ELF-1 (cell line): ENCODE results near the gene LYZL6.
"Not testable (repeated sequence)": the region's sequence is repeated elsewhere in the genome, so short reads cannot be mapped to it uniquely, and the experiment has no call there.

Experiments used
- DNase-seq: peaks from one replicate; pipeline ENCODE4 v3.0.0-alpha.2; 2016; ENCODE audit warnings: low read depth, low spot score

The LYZL6 gene

DNA sequence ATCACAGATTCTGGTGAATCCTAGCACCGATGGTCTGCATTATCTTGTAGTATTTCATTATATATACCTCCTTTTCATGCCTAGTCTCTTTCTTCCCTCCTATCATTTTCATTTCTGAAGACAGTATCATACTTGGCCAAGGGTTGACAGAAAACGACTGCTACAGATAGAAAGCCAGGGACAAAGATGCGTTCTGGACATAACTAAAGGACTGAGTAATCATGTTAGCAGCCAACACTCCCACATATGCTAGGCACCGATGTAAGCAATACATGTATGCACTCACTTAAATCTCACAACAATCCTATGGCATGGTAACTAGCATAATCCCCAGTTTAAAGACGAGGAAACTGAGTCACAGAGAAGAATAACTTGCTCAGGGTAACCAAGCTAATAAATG, 35.8 kb downstream of the LYZL6 start:
- no peak for DNase-seq

DNA sequence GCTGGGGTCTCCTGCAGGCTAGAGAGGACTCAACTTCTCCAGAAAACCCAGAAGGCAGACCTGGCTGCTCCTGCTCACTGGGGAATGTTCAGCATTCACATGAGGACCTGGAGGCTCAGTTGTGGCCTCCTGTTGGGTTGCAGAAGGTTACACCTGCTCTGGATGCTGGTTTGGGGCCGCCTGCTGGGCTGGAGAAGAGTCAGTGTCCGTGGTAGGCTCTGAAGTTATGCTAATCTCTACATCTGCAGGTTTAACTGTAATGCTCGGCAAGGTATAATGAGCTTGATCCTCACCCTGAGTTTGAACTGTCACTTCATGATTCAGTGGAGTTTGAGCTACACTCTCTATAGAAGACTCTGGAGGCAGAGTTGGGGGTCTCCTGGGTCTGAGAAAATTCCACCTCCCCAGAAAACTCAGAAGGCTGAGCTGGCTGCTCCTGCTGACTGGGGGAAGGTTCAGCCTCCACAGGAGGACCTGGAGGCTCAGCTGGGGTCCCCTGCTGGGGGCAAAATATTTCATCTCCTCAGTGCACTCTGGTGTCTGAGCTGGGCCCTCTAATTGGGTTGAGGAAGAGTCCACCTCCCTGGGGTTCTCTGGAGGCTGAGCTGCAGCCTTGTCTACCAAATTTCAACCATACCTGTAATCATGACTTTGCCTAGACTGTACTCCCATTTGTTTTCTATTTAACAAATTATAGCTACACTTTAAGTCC, 36.4 kb downstream of the LYZL6 start:
- DNase-seq, result no peak

DNA sequence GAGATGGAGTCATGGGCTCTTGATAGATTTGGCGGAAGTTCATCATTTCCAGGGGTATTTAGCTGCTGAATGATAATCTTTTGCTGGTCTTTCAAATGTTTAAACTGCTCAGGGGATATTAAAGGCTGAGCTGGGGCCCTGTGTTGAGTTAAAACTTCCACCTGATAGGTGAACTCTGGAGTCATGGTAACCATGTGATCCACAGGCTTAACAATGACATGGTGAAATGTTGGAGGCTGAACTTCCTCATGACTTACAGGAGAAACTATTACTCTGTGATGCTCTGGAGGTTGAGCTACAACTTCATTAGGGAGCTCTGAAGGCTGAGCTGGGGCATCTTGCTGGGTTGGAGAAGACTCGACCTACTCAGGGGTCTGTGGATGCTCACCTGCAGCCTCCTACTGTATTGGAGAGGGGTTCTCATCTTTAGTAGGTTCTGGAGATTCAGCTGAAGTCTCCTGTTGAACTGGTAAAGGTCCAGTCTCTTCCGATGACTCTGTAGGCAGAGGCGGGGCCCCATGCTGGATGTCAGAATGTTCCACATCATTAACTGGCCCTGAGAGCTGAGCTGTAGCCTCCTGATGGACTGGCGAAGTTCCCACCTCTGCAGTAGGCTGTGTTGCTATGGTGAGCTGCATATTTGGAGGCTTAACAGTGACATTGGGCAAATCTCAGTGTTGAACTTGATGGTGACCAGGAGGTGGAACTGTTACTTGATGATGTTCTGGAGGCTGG, 37.2 kb downstream of the LYZL6 start:
- DNase-seq, result no peak

DNA sequence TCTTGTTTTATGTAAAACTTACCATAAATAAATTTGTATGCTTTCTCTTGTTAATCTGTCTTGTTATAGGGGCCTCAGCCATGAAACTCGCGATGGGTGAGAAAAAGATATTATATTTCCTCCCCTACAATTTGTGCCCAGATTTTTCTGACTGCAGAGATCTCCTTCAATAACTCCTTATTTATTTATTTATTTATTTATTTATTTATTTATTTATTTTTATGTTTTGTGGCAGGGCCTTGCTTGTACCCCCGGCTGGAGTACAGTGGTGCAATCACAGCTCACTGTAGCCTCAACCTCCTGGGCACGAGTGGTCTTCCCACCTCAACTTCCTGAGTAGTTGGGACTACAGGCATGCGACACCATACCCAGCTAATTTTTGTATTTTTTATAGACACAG, 40.1 kb downstream of the LYZL6 start:
- no peak for DNase-seq

DNA sequence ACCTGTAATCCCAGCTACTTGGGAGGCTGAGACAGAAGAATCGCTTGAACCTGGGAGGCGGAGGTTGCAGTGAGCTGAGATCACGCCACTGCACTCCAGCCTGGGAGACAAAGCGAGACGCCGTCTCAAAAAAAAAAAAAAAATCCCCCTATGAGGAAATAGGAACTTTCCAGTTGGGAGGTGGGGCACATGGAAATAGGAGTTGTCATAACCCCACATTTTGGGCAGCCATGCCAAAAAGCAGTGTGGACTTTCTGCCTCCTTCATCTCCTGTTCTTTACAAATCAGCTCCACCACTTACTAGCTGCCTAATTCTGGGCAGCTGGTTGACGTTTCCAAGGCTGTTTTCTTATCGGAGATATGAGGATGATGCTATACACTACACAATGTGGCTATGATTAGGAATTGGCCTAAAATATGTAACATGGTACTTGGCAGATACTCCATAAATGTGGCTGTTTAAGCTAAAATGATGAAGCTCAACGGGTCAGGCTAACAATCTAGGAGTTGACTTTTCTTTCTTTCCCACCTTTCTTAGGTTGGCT, 41.8 kb downstream of the LYZL6 start:
- no peak for DNase-seq

DNA sequence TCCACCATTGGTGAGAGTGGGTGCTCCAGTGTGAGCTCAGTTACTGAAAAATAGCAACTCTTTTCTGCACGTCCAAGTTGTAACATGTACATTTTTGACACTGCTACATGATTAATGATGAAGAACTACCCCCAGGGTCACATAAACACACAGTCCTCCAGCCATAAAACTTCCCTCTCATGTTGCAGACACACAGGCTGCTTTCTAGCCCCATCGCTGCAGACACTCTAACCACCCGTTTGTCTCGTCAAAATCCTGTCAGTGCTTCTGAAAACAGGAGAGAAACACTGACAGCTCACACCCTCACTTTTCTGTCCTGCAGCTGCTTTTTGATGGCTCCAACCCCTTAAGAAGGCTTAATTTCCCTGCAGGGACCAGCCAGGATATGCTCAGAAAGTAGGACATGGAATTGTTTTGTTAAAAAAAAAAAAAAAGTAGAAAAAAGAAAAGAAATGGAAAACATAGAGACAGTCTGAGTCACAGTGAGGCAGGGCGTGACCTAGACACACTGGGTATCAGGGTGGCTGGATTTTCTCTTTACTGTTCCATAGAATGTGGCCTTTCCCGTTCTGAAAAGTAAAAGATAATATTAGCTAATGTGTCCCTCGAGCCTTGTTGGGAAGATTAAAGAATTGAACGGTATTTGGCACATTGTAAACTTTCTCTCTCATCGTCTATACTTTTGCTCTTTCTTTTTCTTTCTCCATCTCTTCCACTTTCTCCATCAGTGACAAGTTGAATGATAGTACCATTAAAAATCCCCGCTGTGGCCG, 42.6 kb downstream of the LYZL6 start:
- DNase-seq, result no peak

DNA sequence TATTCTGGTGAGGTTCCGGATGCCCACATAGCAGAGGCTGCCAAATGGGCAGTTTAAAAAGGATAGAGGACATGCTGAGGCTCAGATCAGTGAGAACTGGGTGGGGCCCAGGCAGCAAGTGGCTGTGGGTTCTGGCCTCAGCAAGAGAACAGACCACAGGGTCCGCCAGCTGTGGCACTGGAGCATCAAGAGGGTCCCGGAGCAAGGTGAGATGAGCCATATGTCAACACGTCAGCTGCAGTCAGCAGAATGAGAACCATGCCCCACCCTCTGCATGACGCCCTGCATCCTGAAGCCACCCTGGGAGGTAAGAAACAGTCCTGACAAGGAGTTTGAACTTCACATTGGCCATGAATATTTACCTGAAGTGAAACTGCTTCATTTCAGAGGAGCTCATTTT, 43.2 kb downstream of the LYZL6 start:
- DNase-seq, result no peak

DNA sequence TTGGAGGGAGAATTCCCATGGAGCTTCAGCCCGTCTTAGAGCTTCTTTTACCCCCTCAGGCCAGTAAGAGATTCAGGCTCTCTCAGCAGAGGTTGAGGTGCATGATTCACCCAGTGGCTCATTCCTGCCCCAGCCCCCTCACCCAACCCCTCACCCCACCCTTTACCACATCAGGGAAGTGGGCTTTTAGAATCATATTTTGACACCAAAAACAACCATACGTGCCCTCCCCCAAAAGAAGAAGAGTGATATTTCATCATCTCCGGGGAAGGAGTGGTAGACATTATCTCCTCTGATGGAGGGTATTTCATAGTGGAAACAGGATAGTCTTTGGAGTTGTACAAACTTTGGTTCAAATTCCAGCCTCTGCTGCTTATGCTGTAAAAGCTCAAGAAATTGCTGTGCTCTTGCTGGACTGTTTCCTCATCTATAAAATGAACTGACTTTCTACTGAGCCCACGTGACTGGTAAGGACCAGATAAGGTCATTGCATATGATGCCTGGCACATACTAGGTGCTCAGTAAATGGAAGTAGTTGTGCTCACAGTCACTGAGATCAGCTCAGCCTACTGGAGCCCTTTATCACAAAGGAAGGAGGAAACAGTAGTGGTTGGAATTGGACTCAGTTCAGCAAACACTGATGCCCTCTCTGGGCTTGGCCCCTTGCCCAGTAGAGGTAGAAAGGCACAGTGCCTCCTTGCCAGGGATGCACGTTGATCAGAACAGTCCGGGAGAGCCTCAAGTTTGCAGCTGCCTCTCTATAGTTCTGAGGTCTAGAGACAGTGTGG, 45.0 kb downstream of the LYZL6 start:
- no peak for DNase-seq

DNA sequence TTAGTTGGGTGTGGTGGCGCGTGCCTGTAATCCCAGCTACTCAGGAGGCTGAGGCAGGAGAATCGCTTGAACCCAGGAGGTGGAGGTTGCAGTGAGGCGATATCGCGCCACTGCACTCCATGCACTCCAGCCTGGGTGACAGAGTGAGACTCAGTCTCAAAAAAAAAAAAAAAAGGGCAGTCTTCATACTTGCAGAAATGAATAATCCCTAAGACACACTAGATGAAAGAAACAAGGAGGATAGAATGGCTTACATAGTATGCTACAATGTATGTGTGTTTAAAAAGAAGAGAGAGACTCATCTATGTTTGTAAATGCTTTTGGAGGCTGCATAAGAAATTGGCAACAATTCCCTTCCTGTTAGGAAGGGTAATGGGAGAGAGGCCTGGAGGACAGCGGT, 45.7 kb downstream of the LYZL6 start:
- DNase-seq, result not testable (repeated sequence)

DNA sequence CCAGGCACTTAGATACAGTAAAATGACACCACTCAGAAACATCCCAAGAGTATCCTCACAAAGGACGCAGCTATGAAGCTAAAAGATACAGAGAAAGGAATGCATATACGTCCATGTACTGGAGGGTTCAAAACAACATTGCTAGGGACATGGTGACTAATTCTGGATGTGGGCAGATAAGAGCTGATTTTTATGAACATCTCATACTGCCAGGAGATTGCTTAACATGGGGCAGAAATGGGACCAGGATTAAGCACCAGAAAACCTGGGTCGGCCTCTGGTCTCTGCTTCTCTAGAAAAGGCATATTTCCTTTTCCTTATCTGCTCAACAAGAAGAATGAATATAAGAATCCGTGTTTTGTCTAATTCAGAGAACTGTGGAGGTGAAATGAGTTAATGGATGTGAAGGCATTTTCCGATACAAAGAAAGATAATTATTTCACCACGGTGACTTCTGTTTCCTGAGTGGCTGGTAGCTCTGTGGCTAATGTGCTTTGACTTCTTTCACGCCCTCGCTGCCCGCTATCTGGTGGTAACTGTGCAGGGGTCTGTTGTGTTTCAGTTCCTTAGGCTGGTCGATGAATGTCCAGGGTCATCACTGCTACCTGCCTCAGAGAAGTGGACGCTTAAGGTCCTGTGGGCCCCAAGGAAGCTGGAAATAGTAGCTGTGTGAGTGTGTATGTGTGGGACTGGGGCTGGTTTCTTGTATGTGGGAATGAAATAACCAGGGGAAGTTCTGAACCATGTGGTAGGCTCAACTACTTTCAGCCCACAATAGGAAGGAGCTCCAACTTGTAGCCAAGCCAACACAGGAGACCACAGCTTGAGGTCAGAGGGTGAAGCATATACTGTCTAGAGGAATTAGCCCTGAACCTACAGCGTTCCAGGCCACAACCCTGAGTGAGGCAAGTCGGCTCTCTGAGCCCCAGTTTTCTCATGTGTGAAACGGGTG, 47.6 kb downstream of the LYZL6 start:
- no peak for DNase-seq

DNA sequence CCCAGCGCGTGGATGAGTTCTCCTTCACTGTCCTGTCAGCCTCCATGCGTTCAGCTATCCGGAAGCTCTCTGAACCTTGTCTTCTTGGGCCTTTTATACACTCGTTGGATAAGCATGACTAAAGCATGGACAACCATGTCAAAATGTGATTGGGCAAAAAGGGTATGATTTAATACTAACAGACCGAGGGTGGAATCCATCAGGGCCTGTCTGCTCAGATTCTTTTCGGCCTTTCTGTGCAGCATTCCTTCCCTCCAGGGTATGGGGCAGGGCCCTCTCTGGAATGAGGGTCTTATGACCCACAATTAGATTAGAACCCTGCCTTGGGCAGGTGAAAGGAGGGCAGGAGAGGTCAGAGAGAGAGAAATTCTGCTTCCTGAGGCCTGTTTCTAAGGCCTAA, 49.3 kb downstream of the LYZL6 start:
- DNase-seq, result peak; percentile 18

DNA sequence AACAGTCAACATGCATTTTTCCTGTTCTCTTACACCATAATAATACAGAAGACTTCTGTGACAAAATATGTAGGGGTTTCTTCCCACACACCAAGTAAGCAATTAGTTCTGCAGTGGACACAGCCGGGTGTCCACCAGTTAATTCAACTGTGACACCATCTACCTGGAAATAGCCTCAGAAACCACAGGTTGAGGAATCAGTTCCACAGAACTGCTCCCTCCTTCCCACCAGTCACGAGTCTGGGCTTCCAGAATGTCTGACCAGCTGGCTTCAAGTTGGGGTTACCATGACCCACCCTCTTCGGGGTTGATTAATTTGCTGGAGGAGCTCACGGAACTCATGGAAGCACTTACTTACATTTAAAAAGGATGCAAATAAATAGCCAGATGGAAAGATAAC, 49.8 kb downstream of the LYZL6 start:
- no peak for DNase-seq

DNA sequence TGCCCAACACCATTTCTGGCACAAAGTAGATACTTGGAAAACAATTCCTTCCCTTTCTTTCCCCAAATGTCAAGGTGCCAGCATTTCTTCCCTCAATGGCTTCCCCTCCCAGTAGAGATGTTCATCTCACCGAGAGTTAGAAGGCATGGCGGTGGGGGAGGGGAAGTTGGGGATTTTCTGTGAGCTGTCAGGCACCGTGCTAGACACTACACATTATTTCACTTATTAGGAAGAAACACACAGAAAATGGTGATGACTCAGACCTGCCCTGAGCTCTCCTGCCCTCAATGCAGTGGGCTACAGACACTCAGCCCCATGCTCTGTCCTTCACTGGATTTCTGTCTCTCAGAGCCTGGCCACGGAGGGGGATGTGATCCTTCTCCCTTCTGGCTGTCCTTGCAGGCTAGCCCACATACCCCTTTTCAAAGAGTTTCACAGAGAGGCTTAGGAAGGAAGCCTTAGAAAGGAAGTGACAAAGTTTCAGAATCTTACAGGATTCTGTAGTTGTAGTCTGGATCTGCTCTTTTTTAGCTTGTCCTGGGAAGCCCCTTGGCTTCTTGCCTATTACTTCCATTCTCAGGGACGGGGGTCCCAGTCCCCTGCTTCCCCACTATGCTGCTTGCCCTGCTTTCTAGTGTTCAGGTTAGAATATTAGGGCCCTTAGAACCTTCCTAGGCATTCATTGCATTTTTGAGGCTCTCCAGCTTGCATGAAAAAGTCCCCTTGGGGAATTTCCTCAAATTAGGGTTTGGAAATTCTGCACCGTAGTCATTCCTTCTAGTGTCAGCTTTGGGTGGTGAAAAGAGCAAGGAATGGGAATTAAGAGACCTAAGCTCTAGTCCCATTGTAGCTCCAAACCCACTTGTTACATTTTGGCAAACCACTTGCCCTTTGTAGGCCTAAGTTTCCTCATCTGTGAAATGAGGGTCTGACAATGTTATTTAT, 51.1 kb downstream of the LYZL6 start:
- DNase-seq, result no peak

DNA sequence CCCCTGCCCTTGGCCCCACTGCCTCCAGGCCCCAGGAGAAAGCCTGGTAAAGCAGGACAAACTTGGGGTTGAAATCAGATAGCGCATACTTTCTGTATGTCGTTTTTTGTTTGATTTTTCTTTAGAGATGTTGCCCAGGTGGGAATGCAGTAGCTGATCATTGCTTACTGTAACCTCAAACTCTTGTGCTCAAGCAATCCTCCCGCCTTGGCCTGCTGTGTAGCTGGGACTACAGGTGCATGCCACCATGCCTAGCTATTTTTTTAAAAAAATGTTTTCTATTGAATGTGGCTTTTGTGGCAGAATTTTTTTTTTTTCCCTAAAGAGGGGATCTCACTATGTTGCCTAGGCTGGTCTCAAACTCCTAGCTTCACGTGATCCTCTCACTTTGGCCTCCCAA, 52.2 kb downstream of the LYZL6 start:
- DNase-seq, result no peak

DNA sequence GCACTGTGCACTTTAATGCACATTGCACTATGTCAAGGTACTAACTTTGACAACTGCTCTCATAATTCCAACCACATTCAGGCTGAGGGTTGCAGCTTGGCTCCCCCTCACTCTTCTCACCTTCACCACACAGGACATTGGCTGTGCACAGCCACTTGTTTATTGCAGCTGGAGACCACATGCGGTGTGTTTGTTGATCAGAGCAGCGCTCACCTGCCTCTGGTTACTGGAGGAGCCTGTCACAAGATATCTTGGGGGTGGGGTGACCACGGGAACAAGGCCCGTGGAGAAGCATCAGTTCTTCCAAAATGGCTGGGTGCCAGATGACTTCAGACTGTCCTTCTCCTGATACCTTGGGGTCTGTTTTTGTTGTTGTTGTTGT, 52.7 kb downstream of the LYZL6 start:
- peak; percentile 17 for DNase-seq

DNA sequence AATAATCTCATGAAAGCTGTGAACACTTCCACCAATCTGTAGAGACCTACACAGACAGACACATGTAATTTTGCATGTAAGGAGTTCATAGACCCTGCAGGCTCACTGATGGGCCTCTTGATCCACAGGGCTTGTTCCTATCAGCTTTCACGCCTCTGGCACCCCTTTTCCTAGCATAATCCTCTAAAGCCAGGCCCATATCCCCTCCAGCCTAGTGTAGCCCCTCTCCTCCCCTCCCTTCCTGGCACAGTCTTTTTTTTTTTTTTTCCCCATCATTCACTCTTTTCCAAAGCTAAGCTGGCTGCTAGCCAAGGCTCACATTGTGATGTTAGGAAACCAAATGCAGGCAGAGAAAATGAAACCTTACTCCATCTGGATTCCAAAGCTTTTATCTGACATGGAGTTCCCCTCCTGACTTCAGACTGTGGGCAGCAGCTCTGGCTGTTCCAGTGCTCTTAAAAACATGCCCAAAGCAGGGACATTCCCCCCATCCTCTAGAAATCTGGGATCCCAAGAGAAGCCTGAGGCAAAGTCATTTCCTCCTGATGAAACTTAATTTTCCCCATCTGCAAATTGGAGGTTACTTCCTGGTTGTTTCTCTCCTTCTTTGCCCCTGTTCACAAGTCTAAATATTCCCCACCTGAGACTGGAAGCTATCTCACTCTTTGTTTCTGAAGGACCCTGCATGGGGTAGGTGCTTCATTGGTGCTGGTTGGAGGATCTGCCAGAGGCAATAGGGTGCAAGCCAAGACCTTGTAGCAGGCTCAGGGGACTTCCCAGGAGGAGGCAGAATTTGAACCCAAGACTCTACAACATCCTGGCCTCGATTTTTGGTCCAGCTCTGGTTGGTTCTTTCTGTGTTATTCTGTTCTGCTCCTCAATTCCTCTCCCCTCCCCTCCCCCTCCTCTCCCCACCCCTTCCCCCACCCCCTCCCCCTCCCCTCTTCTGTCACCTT, 53.4 kb downstream of the LYZL6 start:
- no peak for DNase-seq

DNA sequence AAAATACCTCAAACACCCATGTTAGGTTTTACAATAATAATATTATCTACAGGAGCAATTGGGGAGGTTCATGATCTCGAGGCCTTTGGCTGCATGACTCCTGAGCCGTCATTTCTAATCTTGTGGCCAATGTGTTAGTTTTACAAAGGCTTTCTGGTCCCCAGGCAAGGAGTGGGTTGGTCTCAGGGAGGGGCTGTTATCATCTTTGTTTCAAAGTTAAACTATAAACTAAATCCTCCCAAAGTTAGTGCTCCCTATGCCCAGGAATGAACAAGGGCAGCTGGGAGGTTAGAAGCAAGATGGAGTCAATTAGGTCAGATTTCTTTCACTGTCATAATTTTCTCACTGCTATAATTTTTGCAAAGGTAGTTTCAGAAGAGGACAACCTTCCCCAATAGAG, 54.3 kb downstream of the LYZL6 start:
- no peak for DNase-seq
